Mesendoderm (in vitro differentiated cells): Measurements from ENCODE around the gene LARP4B.
"Not testable (repeated sequence)": the region's sequence is repeated elsewhere in the genome, so short reads cannot be mapped to it uniquely, and the experiment has no call there.

Experiments used
- DNase-seq: peaks from one replicate; pipeline ENCODE4 v3.0.0; 2013
- H2AK5ac ChIP-seq: 2 replicates; pipeline ENCODE4 v1.6.1; 2013; ENCODE audit warnings: low read length, inconsistent platforms
- H2BK120ac ChIP-seq: 2 replicates; pipeline ENCODE4 v1.6.1; 2013; ENCODE audit warnings: low read depth, mild to moderate bottlenecking, low read length, moderate library complexity, mixed read lengths
- H2BK15ac ChIP-seq: replicated peaks from 2 replicates; pipeline ENCODE4 v1.6.1; 2013; ENCODE audit warnings: low read depth, mild to moderate bottlenecking, moderate library complexity
- H2BK5ac ChIP-seq: 2 replicates; pipeline ENCODE4 v1.6.1; 2013; ENCODE audit warnings: low read length, inconsistent platforms
- H3K18ac ChIP-seq: 2 replicates; pipeline ENCODE4 v1.6.1; 2013; ENCODE audit warnings: mild to moderate bottlenecking, low read length, mixed read lengths
- H3K23ac ChIP-seq: one replicate; pipeline ENCODE4 v1.6.1; 2013; ENCODE audit warnings: low read length
- H3K27ac ChIP-seq: 2 replicates; pipeline ENCODE4 v1.5.1; 2013; ENCODE audit warnings: low read depth, mild to moderate bottlenecking, inconsistent platforms, low read length, moderate library complexity
- H3K27me3 ChIP-seq: 2 replicates; pipeline ENCODE4 v1.6.1; 2013; ENCODE audit warnings: low read length, control low read depth, mild to moderate bottlenecking, inconsistent platforms; ENCODE audit not compliant: insufficient read depth, poor library complexity
- H3K36me3 ChIP-seq: 2 replicates; pipeline ENCODE4 v1.6.1; 2013; ENCODE audit warnings: low read length, inconsistent platforms; ENCODE audit not compliant: control insufficient read depth, insufficient read depth
- H3K4ac ChIP-seq: one replicate; pipeline ENCODE4 v1.6.1; 2013; ENCODE audit warnings: low read depth, mild to moderate bottlenecking, low read length, moderate library complexity
- H3K4me1 ChIP-seq: 2 replicates; pipeline ENCODE4 v1.6.1; 2013; ENCODE audit warnings: low read depth, low read length, inconsistent platforms; ENCODE audit not compliant: control insufficient read depth
- H3K4me2 ChIP-seq: 2 replicates; pipeline ENCODE4 v1.6.1; 2013; ENCODE audit warnings: low read length
- H3K4me3 ChIP-seq: 2 replicates; pipeline ENCODE4 v1.5.1; 2013; ENCODE audit warnings: mild to moderate bottlenecking, low read length
- H3K56ac ChIP-seq: one replicate; pipeline ENCODE4 v1.6.1; 2013; ENCODE audit warnings: low read length
- H3K79me1 ChIP-seq: 2 replicates; pipeline ENCODE4 v1.6.1; 2013; ENCODE audit warnings: low read length, inconsistent platforms
- H3K79me2 ChIP-seq: 2 replicates; pipeline ENCODE4 v1.6.1; 2013; ENCODE audit warnings: mild to moderate bottlenecking, low read length; ENCODE audit not compliant: control insufficient read depth, insufficient read depth
- H3K9ac ChIP-seq: 2 replicates; pipeline ENCODE4 v1.6.1; 2013; ENCODE audit warnings: low read length, inconsistent platforms
- H4K5ac ChIP-seq: one replicate; pipeline ENCODE4 v1.6.1; 2013; ENCODE audit warnings: low read length
- H4K8ac ChIP-seq: one replicate; pipeline ENCODE4 v1.6.1; 2013; ENCODE audit warnings: low read depth, mild to moderate bottlenecking, control low read depth, low read length, moderate library complexity
- WGBS: extraction: QIAGEN DNeasy Blood & Tissue Kit; methylation state at CpG from one replicate; pipeline ENCODE4 v1.1.7; 2013; ENCODE audit warnings: low lambda C conversion rate, missing lambda C conversion rate; ENCODE audit not compliant: insufficient coverage; ENCODE audit errors: extremely low coverage; 5-methylcytosine and 5-hydroxymethylcytosine counted together

Gene LARP4B

DNA sequence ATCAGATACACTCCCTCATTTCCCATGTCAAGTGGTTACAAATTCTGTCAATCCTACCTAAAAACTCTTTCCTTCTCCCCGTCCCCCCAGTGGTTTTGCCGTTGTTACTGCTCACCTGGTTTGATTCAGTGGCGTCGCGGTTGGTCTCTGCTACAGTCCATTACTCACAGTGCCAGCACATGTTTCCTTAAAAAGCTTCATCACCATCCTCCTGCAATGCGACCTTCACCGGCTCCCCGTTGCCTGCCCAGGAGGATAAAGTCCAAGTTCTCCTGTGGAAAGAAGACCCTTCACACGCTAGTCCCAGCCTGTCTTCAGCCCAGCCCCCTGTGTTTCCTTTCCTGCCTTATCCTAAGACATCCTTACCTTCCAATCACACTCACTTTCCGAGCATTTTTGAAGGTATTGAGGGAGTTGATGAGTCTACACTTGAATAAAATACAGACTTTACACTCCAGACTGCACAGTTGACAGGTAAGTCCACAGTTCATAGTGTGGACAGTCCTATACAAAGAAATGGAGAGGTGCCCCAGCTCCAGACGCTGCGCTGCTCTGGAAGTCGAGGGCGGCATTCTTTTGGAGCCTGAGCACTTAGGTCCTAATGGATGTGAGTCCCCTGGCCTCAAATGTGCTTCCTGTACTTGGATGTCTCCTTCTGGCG is 3.4 kb upstream of the LARP4B start:
- Histone ChIP-seq H3K4ac (no peak overlapping the region), H3K27me3 (no peaks in the 10 kb centered on the region), H3K4me1 (no peaks in the 10 kb centered on the region), H2BK5ac (no peak overlapping the region), H3K36me3 (no peaks in the 10 kb centered on the region), H3K18ac (no peak overlapping the region), H4K5ac (no peak overlapping the region), H2BK120ac (no peak overlapping the region), H3K56ac (no peak overlapping the region), H3K79me2 (peaks cover 12% of the 10 kb centered on the region), H3K79me1 (no peaks in the 10 kb centered on the region), H4K8ac (no peak overlapping the region), H2BK15ac (no peak overlapping the region), H2AK5ac (no peak overlapping the region), H3K4me3 (no peak overlapping the region), H3K27ac (no peak overlapping the region), H3K9ac (no peak overlapping the region), H3K23ac (no peak overlapping the region), H3K4me2 (no peak overlapping the region)
- WGBS: no CpG with 5 or more reads among the region's 15 CpGs
- no peak for DNase-seq

DNA sequence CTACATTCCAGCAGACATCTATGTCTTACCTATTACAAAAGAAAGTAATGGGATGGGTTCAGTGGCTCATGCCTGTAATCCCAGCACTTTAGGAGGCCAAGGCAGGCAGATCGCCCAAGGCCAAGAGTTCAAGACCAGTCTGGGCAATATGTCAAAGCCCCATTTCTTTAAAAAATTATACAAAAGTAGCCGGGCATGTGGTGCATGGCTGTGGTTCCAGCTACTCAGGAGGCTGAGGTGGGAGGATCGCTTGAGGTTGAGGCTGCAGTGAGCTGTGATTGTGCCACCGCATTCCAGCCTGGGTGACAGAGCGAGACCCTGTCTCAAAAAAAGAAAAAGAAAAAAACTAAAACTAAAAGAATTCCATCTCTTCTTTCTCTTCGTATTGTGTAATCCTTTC is 2.7 kb upstream of the LARP4B start:
- H3K36me3 ChIP-seq, H3K4me3 ChIP-seq, H2BK15ac ChIP-seq, H3K27me3 ChIP-seq, H2BK5ac ChIP-seq, H3K9ac ChIP-seq, H3K23ac ChIP-seq, H4K8ac ChIP-seq, H3K27ac ChIP-seq, H2AK5ac ChIP-seq, H3K4ac ChIP-seq, DNase-seq, H3K4me1 ChIP-seq, H3K79me1 ChIP-seq, H3K18ac ChIP-seq, H2BK120ac ChIP-seq, H3K56ac ChIP-seq, H3K4me2 ChIP-seq, H4K5ac ChIP-seq: not testable (repeated sequence)
- peaks cover 18% of the 10 kb centered on the region for H3K79me2 ChIP-seq
- WGBS: no CpG with 5 or more reads among the region's 6 CpGs

DNA sequence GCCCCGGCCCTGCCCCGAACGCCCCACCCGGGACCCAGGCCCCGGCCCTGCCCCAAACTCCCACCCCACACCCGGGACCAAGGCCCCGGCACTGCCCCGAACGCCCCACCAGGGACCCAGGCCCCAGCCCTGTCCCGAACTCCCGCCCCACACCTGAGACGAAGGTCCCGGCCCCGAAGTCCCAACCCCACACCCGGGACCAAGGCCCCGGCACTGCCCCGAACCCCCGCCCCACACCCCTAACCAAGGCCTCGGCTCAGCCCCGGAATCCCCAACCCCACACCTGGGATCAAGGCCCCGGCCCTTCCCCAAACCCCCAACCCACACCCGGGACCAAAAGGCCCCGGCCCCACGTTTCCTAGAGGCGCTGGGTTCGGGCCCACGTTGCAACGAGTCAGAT is 1.1 kb upstream of the LARP4B start:
- Histone ChIP-seq H3K56ac (peak overlapping the region; percentile 64), H3K79me2 (peaks cover 34% of the 10 kb centered on the region), H2BK120ac (no peak overlapping the region), H3K27me3 (no peaks in the 10 kb centered on the region), H3K4me2 (no peak overlapping the region), H2AK5ac (no peak overlapping the region), H2BK15ac (no peak overlapping the region), H3K18ac (no peak overlapping the region), H3K36me3 (no peaks in the 10 kb centered on the region), H2BK5ac (no peak overlapping the region), H3K4ac (peak overlapping the region; percentile 99), H4K8ac (peak overlapping the region; percentile 100), H4K5ac (no peak overlapping the region), H3K27ac (no peak overlapping the region), H3K9ac (no peak overlapping the region), H3K4me3 (no peak overlapping the region), H3K4me1 (no peaks in the 10 kb centered on the region), H3K79me1 (no peaks in the 10 kb centered on the region), H3K23ac (no peak overlapping the region)
- DNase-seq: no peak
- no CpG with 5 or more reads among the region's 28 CpGs for WGBS

DNA sequence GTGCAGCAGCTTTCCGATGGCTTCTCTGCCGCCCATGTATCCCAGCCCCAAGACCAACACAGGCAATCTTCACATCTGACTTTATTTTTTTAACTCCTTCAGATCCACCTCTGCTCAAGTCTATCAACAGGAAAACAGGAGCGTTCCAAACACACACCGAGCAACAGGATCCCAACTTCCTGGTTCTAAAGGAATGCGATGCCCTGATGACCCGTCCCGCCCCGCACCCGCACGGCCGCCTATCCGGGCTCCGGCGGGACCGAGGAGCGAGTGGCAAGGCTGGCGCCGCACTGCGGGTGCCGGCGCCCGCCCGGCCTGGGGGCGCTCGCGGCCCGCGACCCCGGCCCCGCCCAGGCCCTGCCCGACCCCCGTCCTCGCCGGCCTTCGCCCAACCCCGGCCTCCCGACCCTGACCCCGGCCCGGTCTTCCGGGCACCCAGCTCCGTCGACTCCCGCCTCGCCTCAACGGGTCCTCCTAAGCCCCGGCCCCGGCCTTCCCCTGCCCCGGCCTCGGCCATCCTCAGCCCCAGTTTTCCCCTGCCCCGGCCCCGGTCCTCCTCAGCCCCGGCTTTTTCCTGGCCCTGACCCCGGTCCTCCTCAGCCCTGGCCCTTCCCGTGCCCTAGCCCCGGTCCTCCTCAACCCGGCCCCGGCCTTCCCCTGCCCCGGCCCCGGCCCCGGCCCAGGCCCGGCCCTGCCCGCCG is 730 bp downstream of the LARP4B start:
- H3K36me3 ChIP-seq: no peaks in the 10 kb centered on the region
- no peaks in the 10 kb centered on the region for H3K27me3 ChIP-seq
- H4K8ac ChIP-seq: no peak overlapping the region
- H3K4me1 ChIP-seq: no peaks in the 10 kb centered on the region
- H2BK15ac ChIP-seq: no peak overlapping the region
- no peaks in the 10 kb centered on the region for H3K79me1 ChIP-seq
- peak overlapping the region; percentile 15 for H2BK120ac ChIP-seq
- no peak overlapping the region for H3K23ac ChIP-seq
- peak overlapping the region; percentile 90 for H3K56ac ChIP-seq
- peak overlapping the region; percentile 92 for H3K4ac ChIP-seq
- no CpG with 5 or more reads among the region's 63 CpGs for WGBS
- H3K4me3 ChIP-seq: peak overlapping the region; percentile 93
- H3K27ac ChIP-seq: peak overlapping the region; percentile 98
- H3K18ac ChIP-seq: peak overlapping the region; percentile 100
- H2AK5ac ChIP-seq: no peak overlapping the region
- peak overlapping the region; percentile 97 for H3K4me2 ChIP-seq
- H3K9ac ChIP-seq: peak overlapping the region; percentile 86
- H4K5ac ChIP-seq: no peak overlapping the region
- peaks cover 52% of the 10 kb centered on the region for H3K79me2 ChIP-seq
- H2BK5ac ChIP-seq: no peak overlapping the region
- peak; percentile 78 for DNase-seq

DNA sequence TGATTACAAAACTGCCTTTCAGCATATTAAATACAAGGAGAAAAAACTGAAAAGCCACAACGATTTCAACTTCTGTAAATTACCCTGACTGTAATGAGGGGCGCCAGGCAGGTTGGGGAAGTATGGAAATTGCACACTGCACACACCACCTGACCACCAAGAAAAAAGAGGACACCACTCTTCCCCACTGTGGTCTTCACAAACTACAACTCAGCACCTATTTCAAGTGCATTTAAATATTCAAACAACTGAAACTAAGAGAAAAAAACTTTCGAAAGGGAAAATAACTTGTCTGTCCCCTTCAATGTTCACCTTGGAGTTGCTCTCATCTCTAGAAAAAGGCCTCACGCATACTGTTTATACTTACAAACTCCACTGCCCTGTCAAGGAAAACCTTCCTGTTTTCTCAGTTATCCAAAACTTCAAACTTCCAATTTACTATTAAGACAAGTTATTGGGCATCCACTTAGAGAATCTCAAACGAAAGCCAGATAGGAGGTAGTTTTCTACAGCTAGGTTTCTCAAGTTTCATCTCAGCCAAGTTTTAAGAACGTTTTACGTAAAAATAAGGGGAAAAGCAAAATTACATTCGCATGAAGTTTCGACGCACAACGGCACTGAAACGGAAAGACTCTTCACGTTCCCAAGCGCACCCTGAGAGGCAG is 1.4 kb downstream of the LARP4B start:
- peak overlapping the region; percentile 97 for H3K4me2 ChIP-seq
- H3K4ac ChIP-seq: no peak overlapping the region
- H3K56ac ChIP-seq: peak overlapping the region; percentile 90
- H2BK15ac ChIP-seq: no peak overlapping the region
- H2AK5ac ChIP-seq: no peak overlapping the region
- H3K36me3 ChIP-seq: no peaks in the 10 kb centered on the region
- peak overlapping the region; percentile 98 for H3K27ac ChIP-seq
- no peaks in the 10 kb centered on the region for H3K27me3 ChIP-seq
- no peak overlapping the region for H2BK5ac ChIP-seq
- no peak overlapping the region for H4K5ac ChIP-seq
- no peak overlapping the region for H2BK120ac ChIP-seq
- no CpG with 5 or more reads among the region's 14 CpGs for WGBS
- no peaks in the 10 kb centered on the region for H3K79me1 ChIP-seq
- H3K23ac ChIP-seq: no peak overlapping the region
- H3K9ac ChIP-seq: peak overlapping the region; percentile 86
- DNase-seq: no peak
- H3K18ac ChIP-seq: no peak overlapping the region
- no peaks in the 10 kb centered on the region for H3K4me1 ChIP-seq
- peaks cover 57% of the 10 kb centered on the region for H3K79me2 ChIP-seq
- H4K8ac ChIP-seq: no peak overlapping the region
- H3K4me3 ChIP-seq: peak overlapping the region; percentile 93
